K562 (cell line): ENCODE measurements around the gene NPC1. TPM values are rescaled to one million over a fixed set of nuclear protein-coding genes. Genes with fewer than 3 reads are reported as not detected.

Experiments used
- ATAC-seq: fragments of 200-7000 bp; cut with Tn5 transposase; 3 replicates; pipeline ENCODE4 v1.9.1; 2020; ENCODE audit warnings: moderate library complexity
- BruUV-seq: library from RNA; stranded (reverse); fragments of 400-500 nt; replicated peaks from 2 replicates; lab custom pipeline; 2021; lab: Mats Ljungman, UMichigan
- CTCF ChIA-PET: fragments of 300-600 bp; formaldehyde crosslinking; extraction: SDS; loops from one replicate; lab custom pipeline; 2021; ENCODE audit warnings: low intra/inter-chr PET ratio; lab: Yijun Ruan, JAX
- POLR2A ChIA-PET: fragments of 300-600, 350-650 bp; sonication (Branson Sonifier 250); formaldehyde crosslinking; extraction: SDS; loops from one replicate; lab custom pipeline; 2021; ENCODE audit warnings: antibody characterized with exemption, inconsistent platforms; lab: Yijun Ruan, JAX
- DNase-seq, 4 experiments: peaks; one replicate each; pipeline versions ENCODE4 v3.0.0 to v3.0.0-alpha.2; 2011 to 2018; ENCODE audit warnings: low spot score in 3 of 4, mixed read lengths in 3 of 4; ENCODE audit errors: extremely low read depth in 1 of 4
- FAIRE-seq: peaks from 2 replicates; lab custom pipeline; 2011; peaks lifted over from hg19 to GRCh38; lab: Jason Lieb, UNC
- H2AFZ ChIP-seq: 2 replicates; pipeline ENCODE4 v1.6.0; 2011; ENCODE audit warnings: low read depth, low read length, control low read depth, inconsistent platforms
- H3K27ac ChIP-seq: fragments of 200-600 bp; 3 replicates; pipeline ENCODE4 v1.8.0; 2011; ENCODE audit warnings: low read depth, mild to moderate bottlenecking, control low read depth, inconsistent platforms, low read length, moderate library complexity, mixed read lengths; ENCODE audit errors: extremely low read depth
- H3K27me3 ChIP-seq, 2 experiments: fragments of 300-600 bp in 1 of 2; 2 replicates in 1 of 2; 3 replicates in 1 of 2; pipeline versions ENCODE4 v1.6.0 to v1.8.0; 2011; ENCODE audit warnings: inconsistent platforms in 2 of 2, low read length in 2 of 2, mild to moderate bottlenecking in 1 of 2, mixed read lengths in 1 of 2, moderate library complexity in 1 of 2; ENCODE audit not compliant: control insufficient read depth in 2 of 2, insufficient read depth in 2 of 2
- H3K36me3 ChIP-seq: fragments of 300-600 bp; 3 replicates; pipeline ENCODE4 v1.8.0; 2011; ENCODE audit warnings: mild to moderate bottlenecking, low read length, inconsistent platforms; ENCODE audit not compliant: control insufficient read depth, insufficient read depth
- H3K4me1 ChIP-seq, 2 experiments: fragments of 200-600 bp in 1 of 2; replicated peaks in 1 of 2; 2 replicates in 1 of 2; 3 replicates in 1 of 2; pipeline versions ENCODE4 v1.5.1 to v1.8.0; 2011; ENCODE audit warnings: inconsistent platforms in 2 of 2, low read length in 2 of 2, mild to moderate bottlenecking in 1 of 2, mixed read lengths in 1 of 2, moderate library complexity in 1 of 2; ENCODE audit not compliant: control insufficient read depth in 2 of 2, insufficient read depth in 2 of 2
- H3K4me2 ChIP-seq: 2 replicates; pipeline ENCODE4 v1.6.1; 2011; ENCODE audit warnings: low read length, control low read depth, inconsistent platforms, mixed read lengths; ENCODE audit not compliant: insufficient read depth
- H3K4me3 ChIP-seq: fragments of 200-600 bp; sonication (generic), shearing (Covaris generic); 2 replicates; pipeline ENCODE4 v1.5.1; 2016; ENCODE audit warnings: control low read depth, inconsistent platforms
- H3K79me2 ChIP-seq: fragments of 200-600 bp; 3 replicates; pipeline ENCODE4 v1.8.0; 2011; ENCODE audit warnings: low read length, inconsistent platforms; ENCODE audit not compliant: control insufficient read depth, insufficient read depth
- H3K9ac ChIP-seq, 2 experiments: 2 replicates each; pipeline versions ENCODE4 v1.6.0 to v1.6.1; 2011; ENCODE audit warnings: low read depth in 2 of 2, low read length in 2 of 2, control low read depth in 1 of 2, inconsistent platforms in 1 of 2, mild to moderate bottlenecking in 1 of 2, mixed read lengths in 1 of 2; ENCODE audit not compliant: insufficient read depth in 1 of 2
- H3K9me1 ChIP-seq: one replicate; pipeline ENCODE4 v1.6.0; 2011; ENCODE audit warnings: inconsistent platforms, mild to moderate bottlenecking, low read length, moderate library complexity; ENCODE audit not compliant: control insufficient read depth, insufficient read depth
- H3K9me3 ChIP-seq: replicated peaks from 2 replicates; pipeline ENCODE4 v1.5.1; 2011; ENCODE audit warnings: low read depth, low read length, inconsistent platforms; ENCODE audit not compliant: control insufficient read depth, insufficient read depth
- H4K20me1 ChIP-seq: replicated peaks from 2 replicates; pipeline ENCODE4 v1.6.1; 2011; ENCODE audit warnings: low read length, inconsistent platforms, mixed read lengths; ENCODE audit not compliant: control insufficient read depth, insufficient read depth
- DDX20 ChIP-seq: fragments of 450-650 bp; IDR thresholded peaks from 2 replicates; pipeline ENCODE4 v1.6.1; 2016; ENCODE audit warnings: missing genetic modification characterization, low read depth, mild to moderate bottlenecking, missing compliant biosample characterization, moderate library complexity
- DPF2 ChIP-seq: fragments of 450-650 bp; IDR thresholded peaks from 2 replicates; pipeline ENCODE4 v1.6.1; 2016
- FOSL1 ChIP-seq: fragments of 200-800 bp; sonication (Bioruptor generic); conservative IDR thresholded peaks from 2 replicates; pipeline ENCODE4 v1.6.1; 2016; ENCODE audit warnings: missing genetic modification characterization, missing compliant biosample characterization
- JUND ChIP-seq, 2 experiments: IDR thresholded peaks; 2 replicates in 1 of 2; 3 replicates in 1 of 2; pipeline ENCODE4 v1.6.1; 2011; ENCODE audit warnings: borderline replicate concordance in 2 of 2, low read depth in 2 of 2, low read length in 2 of 2, improper control_type of control experiment in 1 of 2, missing biosample characterization in 1 of 2, missing genetic modification characterization in 1 of 2, missing genetic modification reagents in 1 of 2
- RAD21 ChIP-seq, 2 experiments: fragments of 250-450 bp in 1 of 2; fragments of 450-650 bp in 1 of 2; sonication (Bioruptor Pico) in 1 of 2; formaldehyde crosslinking in 1 of 2; IDR thresholded peaks in 1 of 2; conservative IDR thresholded peaks in 1 of 2; 2 replicates each; pipeline versions ENCODE4 v1.4.0 to v1.8.0; 2020 to 2022; ENCODE audit warnings: mild to moderate bottlenecking in 2 of 2, moderate library complexity in 1 of 2
- RCOR1 ChIP-seq, 2 experiments: IDR thresholded peaks; 2 replicates each; pipeline ENCODE4 v1.6.1; 2012; ENCODE audit warnings: low read depth in 2 of 2, low read length in 2 of 2, borderline replicate concordance in 1 of 2, improper control_type of control experiment in 1 of 2
- RFX1 ChIP-seq: fragments of 450-650 bp; IDR thresholded peaks from 2 replicates; pipeline ENCODE4 v1.6.1; 2016; ENCODE audit warnings: mild to moderate bottlenecking, moderate library complexity
- TEAD2 ChIP-seq: fragments of 450-650 bp; IDR thresholded peaks from 2 replicates; pipeline ENCODE4 v1.6.1; 2016; ENCODE audit warnings: missing genetic modification characterization, control low read depth, missing compliant biosample characterization
- TRIM24 ChIP-seq, 2 experiments: fragments of 450-650 bp; IDR thresholded peaks; 2 replicates each; pipeline ENCODE4 v1.6.1; 2016
- ZNF184 ChIP-seq: sonication (generic); formaldehyde crosslinking; IDR thresholded peaks from 2 replicates; pipeline ENCODE4 v1.5.0; 2020; ENCODE audit warnings: missing genetic modification reagents
- ZNF316 ChIP-seq: fragments of 450-650 bp; IDR thresholded peaks from 2 replicates; pipeline ENCODE4 v1.6.1; 2016
- WGBS: fragments of 100-300 bp; shearing (Covaris generic); methylation state at CpG from one replicate; pipeline ENCODE4 v1.1.6; 2016; ENCODE audit warnings: low coverage, mixed read lengths; ENCODE audit not compliant: insufficient coverage; ENCODE audit errors: missing lambda C conversion rate; 5-methylcytosine and 5-hydroxymethylcytosine counted together
- in situ Hi-C: fragments of 300-500 bp; cut with MboI; formaldehyde crosslinking; loops from 4 replicates; pipeline ENCODE4 v1.15.0; 2018; ENCODE audit warnings: inconsistent platforms, mixed read lengths
- intact Hi-C: fragments of 100-400 bp; cut with micrococcal nuclease; formaldehyde crosslinking; loops from 2 replicates; pipeline ENCODE4 v1.14.2; 2022
- polyA plus RNA-seq, 8 experiments: library from polyadenylated mRNA; depleted of rRNA in 4 of 8; stranded (reverse) in 5 of 8; unstranded in 3 of 8; fragments of >200 nt; fragmentation: Nextera tagmentation in 2 of 8; fragmentation: Illumina TruSeq in 1 of 8; extraction: Ambion mirVana in 2 of 8; extraction: Trizol in 1 of 8; gene quantifications; 2 replicates each; pipeline versions ENCODE4 v1.2.1 to v1.2.3, GENCODE V29; 2011 to 2014; ENCODE audit warnings: inconsistent platforms in 1 of 8, missing spikeins in 1 of 8
- total RNA-seq, 7 experiments: library from RNA; depleted of rRNA in 6 of 7; stranded (reverse); fragments of >200 nt in 6 of 7; fragmentation: Illumina TruSeq in 2 of 7; extraction: Trizol in 2 of 7; gene quantifications; 2 replicates each; pipeline versions ENCODE4 v1.2.1 to v1.2.3, GENCODE V29; 2011 to 2021; ENCODE audit warnings: low replicate concordance in 1 of 7
- TF ChIP-seq, protein P1 (sequence below): fragments of 450-650 bp; IDR thresholded peaks from 2 replicates; pipeline ENCODE4 v1.6.1; 2018; ENCODE audit not compliant: partially characterized antibody

The NPC1 gene
- total and polyA plus RNA-seq, 9 of the 15 experiments (the other 6 are each of a cell fraction or from before 2014, with no cell fraction given): 17.1 to 45.9 (median 27.6) TPM

GRCh38 chr18:23530195-23530594, 56.1 kb downstream of the NPC1 start:
- intact Hi-C loops: no loop called here

DNA sequence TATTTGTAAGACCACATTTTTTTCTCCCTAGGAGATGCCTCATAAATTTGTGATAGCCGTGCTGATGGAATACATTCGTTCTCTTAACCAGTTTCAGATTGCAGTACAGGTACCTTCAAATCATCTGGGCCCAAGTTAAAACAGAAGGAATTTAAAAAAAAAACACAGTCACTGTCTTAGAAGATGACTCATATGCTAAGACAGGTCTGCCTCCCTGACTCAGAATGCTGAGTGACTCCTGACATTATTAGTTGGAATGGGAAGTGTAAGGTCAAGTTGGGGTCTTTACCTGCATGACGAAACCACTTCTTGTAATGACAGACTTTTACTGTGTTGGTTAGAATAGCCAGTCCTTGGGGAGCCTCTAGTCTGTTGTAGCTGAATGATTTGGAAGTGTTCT, 56.7 kb downstream of the NPC1 start:
- peak; percentile 84 for FAIRE-seq
- intact Hi-C loops: loop anchor here (1.0 to 2.0 kb wide), 2 partner anchors 12 to 57 kb away; partner anchors contain the start of gene NPC1
- 0 out of 4 replicates have a peak, but pooled peaks of 1 of the 2 experiments have one; percentile 19 for TF ChIP-seq TRIM24 (IDR thresholded peaks at IDR 0.05)
- TF ChIP-seq, protein P1, sequence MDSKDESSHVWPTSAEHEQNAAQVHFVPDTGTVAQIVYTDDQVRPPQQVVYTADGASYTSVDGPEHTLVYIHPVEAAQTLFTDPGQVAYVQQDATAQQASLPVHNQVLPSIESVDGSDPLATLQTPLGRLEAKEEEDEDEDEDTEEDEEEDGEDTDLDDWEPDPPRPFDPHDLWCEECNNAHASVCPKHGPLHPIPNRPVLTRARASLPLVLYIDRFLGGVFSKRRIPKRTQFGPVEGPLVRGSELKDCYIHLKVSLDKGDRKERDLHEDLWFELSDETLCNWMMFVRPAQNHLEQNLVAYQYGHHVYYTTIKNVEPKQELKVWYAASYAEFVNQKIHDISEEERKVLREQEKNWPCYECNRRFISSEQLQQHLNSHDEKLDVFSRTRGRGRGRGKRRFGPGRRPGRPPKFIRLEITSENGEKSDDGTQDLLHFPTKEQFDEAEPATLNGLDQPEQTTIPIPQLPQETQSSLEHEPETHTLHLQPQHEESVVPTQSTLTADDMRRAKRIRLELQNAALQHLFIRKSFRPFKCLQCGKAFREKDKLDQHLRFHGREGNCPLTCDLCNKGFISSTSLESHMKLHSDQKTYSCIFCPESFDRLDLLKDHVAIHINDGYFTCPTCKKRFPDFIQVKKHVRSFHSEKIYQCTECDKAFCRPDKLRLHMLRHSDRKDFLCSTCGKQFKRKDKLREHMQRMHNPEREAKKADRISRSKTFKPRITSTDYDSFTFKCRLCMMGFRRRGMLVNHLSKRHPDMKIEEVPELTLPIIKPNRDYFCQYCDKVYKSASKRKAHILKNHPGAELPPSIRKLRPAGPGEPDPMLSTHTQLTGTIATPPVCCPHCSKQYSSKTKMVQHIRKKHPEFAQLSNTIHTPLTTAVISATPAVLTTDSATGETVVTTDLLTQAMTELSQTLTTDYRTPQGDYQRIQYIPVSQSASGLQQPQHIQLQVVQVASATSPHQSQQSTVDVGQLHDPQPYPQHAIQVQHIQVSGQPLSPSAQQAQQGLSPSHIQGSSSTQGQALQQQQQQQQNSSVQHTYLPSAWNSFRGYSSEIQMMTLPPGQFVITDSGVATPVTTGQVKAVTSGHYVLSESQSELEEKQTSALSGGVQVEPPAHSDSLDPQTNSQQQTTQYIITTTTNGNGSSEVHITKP: peak; percentile 7
- no peak for TF ChIP-seq TEAD2 (tag)
- TF ChIP-seq RCOR1 (IDR thresholded peaks at IDR 0.05; ENCODE audit: borderline replicate concordance in 1 of 2, low read depth in 2 of 2, low read length in 2 of 2): 0 out of 4 replicates have a peak, but pooled peaks of 1 of the 2 experiments have one; percentile 6
- TF ChIP-seq FOSL1 (tag): peak; percentile 97
- peak; percentile 79; the same call in 1 of the 2 replicates for TF ChIP-seq ZNF316
- TF ChIP-seq JUND (IDR thresholded peaks at IDR 0.05; ENCODE audit: borderline replicate concordance, low read depth, low read length): peak; percentile 96
- peak; percentile 98 for TF ChIP-seq JUND (tag; IDR thresholded peaks at IDR 0.05; ENCODE audit: borderline replicate concordance, low read depth, low read length)
- TF ChIP-seq ZNF184: no peak
- TF ChIP-seq RAD21 (CRISPR knock-in tag; conservative IDR thresholded peaks at IDR 0.05 in 1 of 2, IDR thresholded peaks at IDR 0.05 in 1 of 2): no peak
- peak; percentile 87 for TF ChIP-seq DPF2

More at GRCh38 chr18:23530195-23530594, 56.1 kb downstream of the NPC1 start:
- H3K27ac ChIP-seq: peak overlapping the region; percentile 95; the same call in 2 of the 3 replicates
- POLR2A ChIA-PET: interaction anchor here (1.0 kb wide), 1 partner anchor 85 kb away, joined by 3 read pairs; no protein-coding TSS in a partner anchor
- H3K9me1 ChIP-seq: no peaks in the 10 kb centered on the region
- H2AFZ ChIP-seq: no peak overlapping the region
- WGBS: 87% methylated on average over 7 of the region's 7 CpGs
- TF ChIP-seq DDX20 (no peak), RFX1 (0 out of 2 replicates have a peak, but pooled peaks have one; percentile 15)
- in situ Hi-C loops: no loop called here
- H3K9me3 ChIP-seq: no peaks in the 10 kb centered on the region
- peaks cover 94% of the 10 kb centered on the region for H3K36me3 ChIP-seq
- no peak overlapping the region; the same call in 1 of the 2 replicates for H3K4me2 ChIP-seq
- H3K27me3 ChIP-seq: no peaks in the 10 kb centered on the region
- H4K20me1 ChIP-seq: peaks cover 7% of the 10 kb centered on the region
- peaks cover 14 to 28% of the 10 kb centered on the region in 2 experiments for H3K4me1 ChIP-seq
- H3K79me2 ChIP-seq: peaks cover 8% of the 10 kb centered on the region; the same call in 2 of the 3 replicates
- H3K4me3 ChIP-seq: no peak overlapping the region
- DNase-seq: no peak
- no peak for ATAC-seq
- no peak for FAIRE-seq
- CTCF ChIA-PET: interaction anchor here (0.6 kb wide), 1 partner anchor 399 kb away, joined by 3 read pairs; no protein-coding TSS in a partner anchor
- H3K9ac ChIP-seq: no peak overlapping the region
- BruUV-seq: no TSS peak

More for the DNA sequence above, 56.7 kb downstream of the NPC1 start:
- Histone ChIP-seq H3K79me2 (peaks cover 8% of the 10 kb centered on the region; the same call in 2 of the 3 replicates), H3K27me3 (no peaks in the 10 kb centered on the region), H4K20me1 (peaks cover 7% of the 10 kb centered on the region), H3K9me1 (no peaks in the 10 kb centered on the region), H3K4me3 (no peak overlapping the region), H3K4me2 (peak overlapping the region; percentile 43), H3K36me3 (peaks cover 88% of the 10 kb centered on the region), H3K9me3 (no peaks in the 10 kb centered on the region), H2AFZ (no peak overlapping the region), H3K9ac (no peak overlapping the region), H3K27ac (peak overlapping the region; percentile 95; the same call in 2 of the 3 replicates), H3K4me1 (peaks cover 14 to 28% of the 10 kb centered on the region in 2 experiments)
- CTCF ChIA-PET: no interaction called here
- DNase-seq (peak; percentile 68 to 72 (median 72)), ATAC-seq (peak; percentile 66)
- WGBS: 41% methylated on average over 3 of the region's 3 CpGs
- in situ Hi-C loops: no loop called here
- POLR2A ChIA-PET: interaction anchor here (0.7 to 1.0 kb wide), 2 partner anchors 18 to 85 kb away, joined by 3 read pairs; no protein-coding TSS in a partner anchor
- TSS peak; percentile 9 for BruUV-seq
